Lung (tissue), 4 donors: ENCODE results near the gene PPM1L. TPM values are rescaled to one million over a fixed set of nuclear protein-coding genes. Genes with fewer than 3 reads are reported as not detected.

Experiments
- polyA plus RNA-seq, 2 donors: library from polyadenylated mRNA; stranded (reverse); fragments of 200-250 nt; gene quantifications; one replicate each; pipeline ENCODE4 v1.2.1, GENCODE V29; 2013
- total RNA-seq, 2 donors: library from RNA; depleted of rRNA in 1 of 2; stranded (reverse); fragments of >200 nt in 1 of 2; gene quantifications; one replicate each; pipeline ENCODE4 v1.2.1, GENCODE V29; 2014 to 2021
- donor health status: Bipolar disorder and iron deficiency.
- donor health status: healthy.
- donor health status: DM: yes; HTN: yes; CAD: no.

Gene PPM1L
- total and polyA plus RNA-seq, 4 donors: 1.5 to 17.7 (median 6.7) TPM

Other genes with a start within 250 kb of the PPM1L start
- 10 to 100 TPM; 32.0 to 35.9 TPM for gene KPNA4, start 190.7 kb upstream of the PPM1L start, total RNA-seq
- gene KPNA4, start 190.7 kb upstream of the PPM1L start, polyA plus RNA-seq: 10 to 100 TPM; 12.5 to 15.1 TPM
- gene ARL14, start 79.1 kb upstream of the PPM1L start, total RNA-seq: not detected
- gene ARL14, start 79.1 kb upstream of the PPM1L start, polyA plus RNA-seq: under 1 TPM; 0.09 to 0.24 TPM